Breast epithelium (tissue), 3 donors: ENCODE results near the gene MUC5AC.

Experiments
- POLR2A ChIP-seq: fragments of 450-650 bp; IDR thresholded peaks from one replicate; pipeline ENCODE4 v1.6.1; 2016; ENCODE audit warnings: antibody characterized with exemption, mild to moderate bottlenecking, moderate library complexity
- POLR2AphosphoS5 ChIP-seq, 3 donors: sonication (generic); formaldehyde crosslinking; IDR thresholded peaks; one replicate each; pipeline ENCODE4 v1.6.1; 2017; ENCODE audit warnings: antibody characterized with exemption in 3 of 3
- TF ChIP-seq, protein P1 (sequence below), 3 donors: fragments of 450-650 bp; IDR thresholded peaks; one replicate each; pipeline ENCODE4 v1.5.1; 2016 to 2017; ENCODE audit warnings: antibody characterized with exemption in 3 of 3, mild to moderate bottlenecking in 3 of 3, moderate library complexity in 3 of 3

DNA sequence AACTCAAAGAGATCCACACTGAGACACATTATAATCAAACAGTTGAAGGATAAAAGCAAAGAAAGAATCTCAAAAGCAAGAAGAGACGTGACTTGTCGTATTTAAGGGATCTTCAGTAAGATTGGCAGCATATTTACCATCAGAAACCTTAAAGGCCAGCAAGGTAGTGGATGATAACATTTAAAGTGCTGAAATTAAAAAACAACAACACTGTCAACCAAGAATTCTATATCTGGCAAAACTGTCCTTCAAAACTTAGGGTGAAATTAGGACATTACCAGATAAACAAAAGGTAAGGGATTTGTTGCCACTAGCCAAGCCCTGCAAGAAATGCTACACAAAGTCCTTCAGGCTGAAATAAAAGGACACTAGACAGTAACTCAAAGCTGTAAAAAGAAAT, 54.1 kb downstream of the MUC5AC start:
- TF ChIP-seq POLR2A (no peak), POLR2AphosphoS5 (IDR thresholded peaks at IDR 0.05) (no peak)
- TF ChIP-seq, protein P1, sequence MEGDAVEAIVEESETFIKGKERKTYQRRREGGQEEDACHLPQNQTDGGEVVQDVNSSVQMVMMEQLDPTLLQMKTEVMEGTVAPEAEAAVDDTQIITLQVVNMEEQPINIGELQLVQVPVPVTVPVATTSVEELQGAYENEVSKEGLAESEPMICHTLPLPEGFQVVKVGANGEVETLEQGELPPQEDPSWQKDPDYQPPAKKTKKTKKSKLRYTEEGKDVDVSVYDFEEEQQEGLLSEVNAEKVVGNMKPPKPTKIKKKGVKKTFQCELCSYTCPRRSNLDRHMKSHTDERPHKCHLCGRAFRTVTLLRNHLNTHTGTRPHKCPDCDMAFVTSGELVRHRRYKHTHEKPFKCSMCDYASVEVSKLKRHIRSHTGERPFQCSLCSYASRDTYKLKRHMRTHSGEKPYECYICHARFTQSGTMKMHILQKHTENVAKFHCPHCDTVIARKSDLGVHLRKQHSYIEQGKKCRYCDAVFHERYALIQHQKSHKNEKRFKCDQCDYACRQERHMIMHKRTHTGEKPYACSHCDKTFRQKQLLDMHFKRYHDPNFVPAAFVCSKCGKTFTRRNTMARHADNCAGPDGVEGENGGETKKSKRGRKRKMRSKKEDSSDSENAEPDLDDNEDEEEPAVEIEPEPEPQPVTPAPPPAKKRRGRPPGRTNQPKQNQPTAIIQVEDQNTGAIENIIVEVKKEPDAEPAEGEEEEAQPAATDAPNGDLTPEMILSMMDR (IDR thresholded peaks at IDR 0.05): no peak
